T-helper 2 cell treated with Interferon-gamma antibody and Interleukin-4, amounts not matched to agents 5 μg/mL and 100 μg/mL, for 36 hours (primary cell): ENCODE data around the gene BMPR1B.

Experiments
- DNase-seq: peaks from one replicate; pipeline ENCODE4 v3.0.0; 2021; ENCODE audit warnings: low spot score
- H3K27ac Mint-ChIP-seq: one replicate; pipeline ENCODE4 v1.8.0; 2021; ENCODE audit warnings: mild to moderate bottlenecking, mixed read lengths
- H3K27me3 Mint-ChIP-seq: one replicate; pipeline ENCODE4 v1.8.0; 2021; ENCODE audit warnings: low read depth, mixed read lengths
- H3K36me3 Mint-ChIP-seq: one replicate; pipeline ENCODE4 v1.8.0; 2021; ENCODE audit warnings: low read depth, mixed read lengths
- H3K4me1 Mint-ChIP-seq: one replicate; pipeline ENCODE4 v1.8.0; 2021; ENCODE audit warnings: low read depth, mixed read lengths
- H3K4me3 Mint-ChIP-seq: one replicate; pipeline ENCODE4 v1.8.0; 2022; ENCODE audit warnings: mild to moderate bottlenecking, moderate library complexity, mixed read lengths
- H3K9me3 Mint-ChIP-seq: one replicate; pipeline ENCODE4 v1.8.0; 2021; ENCODE audit warnings: mixed read lengths

The BMPR1B gene

DNA sequence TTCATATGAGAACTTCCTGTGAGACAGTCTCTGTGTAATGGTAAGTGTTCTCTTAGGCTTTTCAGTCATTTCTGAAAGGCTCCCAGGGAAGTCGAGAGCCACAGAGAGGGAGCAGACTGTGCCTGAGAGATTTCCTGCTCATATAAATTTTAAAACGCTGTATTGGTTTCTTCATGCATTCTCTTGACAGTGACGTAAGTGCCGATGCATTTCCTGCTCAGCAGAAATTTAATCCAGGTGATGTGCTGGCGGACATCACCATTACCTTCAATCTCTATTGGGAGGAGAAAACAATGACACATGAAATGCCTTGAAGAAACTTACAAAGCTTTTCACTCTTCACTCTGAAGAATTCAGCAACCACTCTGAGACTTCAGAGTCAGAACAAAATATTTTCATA lies 383.6 kb downstream of the BMPR1B start:
- H3K36me3 Mint-ChIP-seq = no peaks in the 10 kb centered on the region
- peaks cover 12% of the 10 kb centered on the region for H3K9me3 Mint-ChIP-seq
- no peak for DNase-seq
- H3K27me3 Mint-ChIP-seq = peaks cover 28% of the 10 kb centered on the region
- H3K4me1 Mint-ChIP-seq = no peaks in the 10 kb centered on the region
- H3K4me3 Mint-ChIP-seq = no peak overlapping the region
- no peak overlapping the region for H3K27ac Mint-ChIP-seq

DNA sequence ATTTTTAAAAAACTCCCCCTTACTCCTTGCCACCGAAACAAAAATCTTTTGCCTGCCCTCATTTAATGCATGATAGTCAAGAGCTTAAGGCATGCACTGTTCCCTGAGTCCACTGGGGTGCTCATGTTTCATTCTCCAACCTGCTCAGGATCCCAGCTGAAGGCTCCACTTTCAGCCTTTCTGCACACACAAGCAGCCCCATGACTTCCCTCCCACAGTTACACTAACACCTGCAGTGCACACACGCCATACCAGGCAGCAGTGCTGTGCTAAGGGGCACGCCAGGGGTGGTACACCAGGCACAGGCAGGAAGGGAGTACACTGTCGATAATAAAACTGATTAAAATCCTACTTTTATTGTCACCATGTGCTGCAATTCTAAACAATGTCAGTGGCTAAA lies 385.2 kb downstream of the BMPR1B start:
- Mint-ChIP-seq H3K27me3 (peaks cover 21% of the 10 kb centered on the region), H3K4me3 (no peak overlapping the region), H3K4me1 (no peaks in the 10 kb centered on the region), H3K36me3 (no peaks in the 10 kb centered on the region), H3K9me3 (peaks cover 7% of the 10 kb centered on the region), H3K27ac (no peak overlapping the region)
- no peak for DNase-seq

DNA sequence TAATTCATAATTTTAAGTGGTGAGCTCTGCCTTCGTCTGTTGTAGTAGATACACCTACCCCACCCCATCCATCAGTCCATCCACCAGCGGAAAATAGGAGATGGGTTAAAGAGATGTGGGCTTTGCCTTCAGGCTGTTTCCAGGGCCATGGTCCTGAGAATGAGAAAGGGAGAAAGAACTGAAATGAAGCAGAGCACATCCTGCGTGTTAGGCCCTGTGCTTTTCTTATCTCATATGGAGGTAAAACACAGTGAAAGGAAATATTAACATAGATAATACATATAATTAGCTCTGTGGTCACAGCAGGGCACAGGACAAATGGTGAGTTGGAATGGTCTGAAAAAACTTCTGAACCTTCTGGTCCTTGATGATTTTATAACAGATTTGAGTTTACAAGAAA lies 393.5 kb downstream of the BMPR1B start:
- Mint-ChIP-seq H3K27me3 (peaks cover 4% of the 10 kb centered on the region), H3K27ac (no peak overlapping the region), H3K9me3 (no peaks in the 10 kb centered on the region), H3K36me3 (no peaks in the 10 kb centered on the region), H3K4me3 (no peak overlapping the region), H3K4me1 (peaks cover 15% of the 10 kb centered on the region)
- no peak for DNase-seq

DNA sequence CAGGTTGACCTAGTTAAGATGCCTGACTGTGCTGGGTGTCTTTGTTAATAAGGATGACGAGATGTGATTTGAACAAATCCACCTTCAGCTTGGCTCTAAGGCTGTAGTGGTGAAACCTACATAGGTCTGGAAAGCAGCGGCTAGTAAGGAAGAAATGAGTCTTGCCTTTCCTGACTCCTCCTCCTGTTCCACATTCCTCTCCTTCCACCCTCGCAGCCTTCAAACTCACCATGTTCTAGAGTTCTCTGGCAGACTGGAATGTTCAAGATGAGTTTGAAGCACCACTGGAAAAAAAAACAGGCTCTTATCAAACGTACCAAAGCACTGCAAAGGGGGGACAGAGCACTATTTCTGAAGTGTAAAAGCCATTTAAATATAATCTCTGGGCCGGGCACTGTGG lies 395.4 kb downstream of the BMPR1B start:
- H3K36me3 Mint-ChIP-seq = no peaks in the 10 kb centered on the region
- H3K9me3 Mint-ChIP-seq = no peaks in the 10 kb centered on the region
- H3K27me3 Mint-ChIP-seq = no peaks in the 10 kb centered on the region
- no peak for DNase-seq
- no peak overlapping the region for H3K27ac Mint-ChIP-seq
- no peak overlapping the region for H3K4me3 Mint-ChIP-seq
- H3K4me1 Mint-ChIP-seq = peaks cover 21% of the 10 kb centered on the region

DNA sequence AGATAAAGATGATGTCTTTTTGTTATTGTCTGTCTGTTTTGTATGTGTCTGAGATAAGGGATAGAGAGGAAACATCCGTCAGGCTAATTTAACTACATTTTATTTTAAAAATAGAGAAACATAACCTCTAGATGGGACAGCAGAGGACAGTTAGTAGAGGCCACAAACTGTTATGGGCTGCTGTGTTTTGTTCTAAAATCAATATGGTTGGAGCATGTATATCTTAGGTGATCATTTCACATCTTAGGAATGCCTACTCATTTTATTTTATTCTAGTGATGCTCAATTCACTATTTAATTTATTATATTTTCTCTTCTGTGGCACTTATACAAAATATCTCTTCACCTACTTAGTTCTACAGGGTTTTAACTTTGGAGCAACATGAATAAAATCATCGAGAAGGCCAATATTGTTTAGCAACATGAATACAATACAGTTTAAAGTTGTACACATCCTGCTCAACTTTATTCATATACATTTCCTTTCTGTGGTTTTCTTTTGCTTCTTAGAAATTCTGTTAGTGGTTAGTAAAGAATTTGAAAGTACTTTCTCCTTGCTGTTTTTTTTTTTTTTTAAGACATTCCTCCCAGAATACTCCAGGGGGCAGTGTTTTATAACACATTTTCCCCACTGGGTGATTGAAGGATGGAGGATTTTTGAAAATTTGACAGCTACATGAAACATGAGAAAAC lies 398.1 kb downstream of the BMPR1B start:
- Mint-ChIP-seq H3K27ac (peak overlapping the region; percentile 92), H3K27me3 (peaks cover 6% of the 10 kb centered on the region), H3K4me3 (peak overlapping the region; percentile 72), H3K36me3 (no peaks in the 10 kb centered on the region), H3K4me1 (peaks cover 26% of the 10 kb centered on the region), H3K9me3 (no peaks in the 10 kb centered on the region)
- DNase-seq = no peak

DNA sequence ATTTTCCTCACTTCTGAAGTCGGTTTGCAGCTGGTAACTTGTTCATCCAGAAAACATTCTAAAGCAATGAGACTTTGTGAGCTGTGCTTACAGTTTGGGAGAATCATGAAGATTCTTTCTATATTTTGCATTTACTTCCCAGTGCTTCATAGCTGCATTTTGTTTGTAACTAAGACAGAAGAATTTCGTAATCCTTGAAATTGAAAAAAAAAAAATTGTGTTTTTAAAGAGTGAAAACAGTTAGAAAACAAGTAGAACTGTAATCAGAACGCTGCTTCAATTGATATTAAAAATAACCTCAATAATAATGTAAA lies 398.7 kb downstream of the BMPR1B start:
- H3K27ac Mint-ChIP-seq = peak overlapping the region; percentile 92
- H3K4me3 Mint-ChIP-seq = peak overlapping the region; percentile 72
- H3K4me1 Mint-ChIP-seq = peaks cover 26% of the 10 kb centered on the region
- H3K36me3 Mint-ChIP-seq = no peaks in the 10 kb centered on the region
- DNase-seq = no peak
- H3K27me3 Mint-ChIP-seq = peaks cover 6% of the 10 kb centered on the region
- H3K9me3 Mint-ChIP-seq = no peaks in the 10 kb centered on the region

DNA sequence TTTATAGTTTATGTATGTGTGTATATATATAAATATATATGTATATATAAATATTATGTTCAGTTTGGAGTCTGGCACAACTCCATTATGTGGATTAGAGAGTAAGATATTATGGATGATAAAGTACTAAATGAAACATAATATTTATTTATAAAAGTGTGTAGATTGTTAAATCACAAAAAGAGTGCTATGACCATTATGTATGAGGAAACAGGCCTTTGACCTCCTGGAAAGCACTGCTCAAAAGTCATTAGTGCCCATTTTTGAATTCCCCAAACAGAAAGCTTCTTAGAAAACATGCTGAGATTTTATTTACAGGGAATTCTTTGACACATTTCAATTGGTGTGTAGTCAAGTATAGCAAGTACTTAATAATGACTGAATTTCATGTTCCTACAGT lies 399.8 kb downstream of the BMPR1B start:
- Mint-ChIP-seq H3K9me3 (no peaks in the 10 kb centered on the region), H3K4me1 (peaks cover 26% of the 10 kb centered on the region), H3K4me3 (no peak overlapping the region), H3K27ac (no peak overlapping the region), H3K36me3 (no peaks in the 10 kb centered on the region), H3K27me3 (peaks cover 6% of the 10 kb centered on the region)
- DNase-seq = no peak

DNA sequence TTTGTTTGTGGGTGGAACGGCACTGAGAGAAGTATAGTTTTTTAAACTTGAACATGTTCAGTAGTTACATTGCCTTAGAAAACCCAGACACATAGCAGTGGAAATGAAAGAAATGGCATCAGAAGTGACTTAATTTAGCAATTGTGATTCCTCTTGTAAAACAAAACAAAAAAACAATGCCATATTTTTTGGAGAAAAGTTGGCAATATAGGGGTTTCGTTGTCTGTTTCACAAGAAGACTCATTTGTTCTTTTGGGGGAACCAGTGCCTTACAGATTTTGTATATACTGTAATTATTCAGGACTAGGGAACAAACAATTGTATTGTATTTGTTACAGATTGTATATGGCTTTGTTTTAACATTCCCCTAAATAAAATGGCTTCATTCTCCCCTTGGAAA lies 400.3 kb downstream of the BMPR1B start:
- H3K9me3 Mint-ChIP-seq = no peaks in the 10 kb centered on the region
- no peaks in the 10 kb centered on the region for H3K36me3 Mint-ChIP-seq
- H3K4me3 Mint-ChIP-seq = no peak overlapping the region
- no peak for DNase-seq
- H3K27ac Mint-ChIP-seq = no peak overlapping the region
- peaks cover 8% of the 10 kb centered on the region for H3K27me3 Mint-ChIP-seq
- peaks cover 26% of the 10 kb centered on the region for H3K4me1 Mint-ChIP-seq

DNA sequence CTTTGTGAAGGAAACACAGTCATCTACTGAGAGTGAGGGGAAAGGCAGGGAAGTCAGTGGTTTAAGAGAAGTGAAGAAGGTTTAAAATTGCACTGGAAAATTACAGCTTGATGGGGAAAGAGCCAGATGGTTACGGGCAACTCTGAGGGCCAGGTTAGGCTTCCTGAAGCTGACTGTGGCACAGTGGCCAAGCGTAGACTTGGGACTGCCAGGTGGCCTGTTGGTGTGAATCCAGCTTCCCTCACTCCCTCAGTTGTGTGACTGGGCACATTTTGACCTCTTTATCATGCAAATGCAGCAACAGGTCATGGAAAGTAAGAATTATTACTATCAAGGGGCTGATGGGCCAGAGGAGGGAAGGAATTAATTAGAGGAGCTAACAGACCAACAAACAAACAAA lies 400.9 kb downstream of the BMPR1B start:
- no peak overlapping the region for H3K27ac Mint-ChIP-seq
- H3K36me3 Mint-ChIP-seq = no peaks in the 10 kb centered on the region
- H3K4me3 Mint-ChIP-seq = no peak overlapping the region
- peaks cover 26% of the 10 kb centered on the region for H3K4me1 Mint-ChIP-seq
- H3K27me3 Mint-ChIP-seq = peaks cover 8% of the 10 kb centered on the region
- no peak for DNase-seq
- no peaks in the 10 kb centered on the region for H3K9me3 Mint-ChIP-seq

DNA sequence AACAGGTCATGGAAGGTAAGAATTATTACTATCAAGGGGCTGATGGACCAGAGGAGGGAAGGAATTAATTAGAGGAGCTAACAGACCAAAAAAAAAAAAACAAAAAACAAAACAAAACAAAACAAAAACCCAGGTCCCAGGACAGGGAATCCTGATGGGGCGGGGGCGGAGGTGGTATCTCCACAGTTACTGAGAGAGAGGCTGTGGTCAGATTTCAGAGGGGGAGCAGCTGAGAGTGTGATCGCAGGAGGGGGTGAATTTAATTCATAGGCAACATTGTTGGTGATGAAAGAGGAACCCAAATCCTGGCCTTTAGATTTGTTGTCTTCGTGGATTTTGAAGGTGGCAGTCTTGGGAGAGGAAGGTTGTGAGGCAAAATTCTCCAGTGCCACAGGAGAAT lies 401.6 kb downstream of the BMPR1B start:
- peaks cover 8% of the 10 kb centered on the region for H3K27me3 Mint-ChIP-seq
- H3K9me3 Mint-ChIP-seq = no peaks in the 10 kb centered on the region
- H3K36me3 Mint-ChIP-seq = no peaks in the 10 kb centered on the region
- H3K4me1 Mint-ChIP-seq = peaks cover 26% of the 10 kb centered on the region
- no peak for DNase-seq
- no peak overlapping the region for H3K27ac Mint-ChIP-seq
- no peak overlapping the region for H3K4me3 Mint-ChIP-seq

DNA sequence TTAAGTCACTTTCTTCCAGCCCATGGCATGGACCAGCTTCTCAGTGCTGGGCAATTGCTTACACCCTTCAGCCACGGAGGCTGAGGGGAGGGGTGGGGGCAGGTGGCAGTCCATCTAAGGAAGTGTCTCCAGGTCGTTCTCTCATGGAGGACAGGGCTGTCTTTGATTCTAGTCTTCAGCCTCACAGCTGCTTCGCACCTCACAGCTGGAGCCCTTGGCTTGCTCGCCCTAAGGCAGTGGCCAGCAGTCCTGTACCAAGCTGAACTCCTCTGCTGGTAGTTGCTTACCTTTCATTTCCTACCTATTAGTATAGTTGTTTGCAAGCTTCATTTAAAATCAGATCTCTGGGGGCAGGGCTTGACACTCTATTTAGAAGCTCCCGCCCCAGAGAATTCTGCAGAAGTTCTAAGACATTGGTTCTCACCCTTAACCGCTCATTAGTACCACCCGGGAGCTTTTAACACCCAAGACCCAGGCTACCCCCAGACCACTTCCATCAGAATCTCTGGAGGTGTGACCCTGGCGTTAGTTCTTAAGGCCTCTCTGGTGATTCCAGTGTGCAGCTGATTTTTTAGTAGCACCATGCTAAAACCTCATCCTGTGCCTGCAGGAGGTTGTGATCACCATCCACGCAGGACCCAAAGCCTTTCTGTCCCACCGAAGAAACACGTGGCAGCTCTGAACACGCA lies 404.2 kb downstream of the BMPR1B start:
- Mint-ChIP-seq H3K36me3 (no peaks in the 10 kb centered on the region), H3K27ac (no peak overlapping the region), H3K4me1 (peaks cover 17% of the 10 kb centered on the region), H3K4me3 (no peak overlapping the region), H3K27me3 (peaks cover 8% of the 10 kb centered on the region), H3K9me3 (no peaks in the 10 kb centered on the region)
- no peak for DNase-seq

DNA sequence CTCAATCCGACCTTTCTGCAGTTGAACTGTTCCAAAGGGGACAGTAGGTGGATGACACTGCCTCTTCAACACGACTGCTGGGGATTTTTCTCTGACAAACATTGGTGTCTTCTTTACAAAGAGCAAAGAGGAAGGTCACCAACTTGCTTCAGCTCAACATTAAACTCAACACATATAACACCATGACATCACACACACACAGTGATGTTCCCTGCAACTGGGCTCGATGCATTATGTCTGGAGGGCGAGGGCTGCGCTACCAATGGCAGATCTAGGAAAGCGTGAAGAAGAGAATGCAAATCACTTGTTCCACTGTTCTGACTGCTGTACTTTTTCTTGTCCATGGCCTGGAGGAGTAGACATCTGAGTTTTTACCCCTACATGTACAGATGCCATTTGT lies 405.1 kb downstream of the BMPR1B start:
- Mint-ChIP-seq H3K36me3 (no peaks in the 10 kb centered on the region), H3K9me3 (no peaks in the 10 kb centered on the region), H3K4me1 (peaks cover 24% of the 10 kb centered on the region), H3K27me3 (peaks cover 8% of the 10 kb centered on the region), H3K27ac (no peak overlapping the region), H3K4me3 (no peak overlapping the region)
- no peak for DNase-seq

DNA sequence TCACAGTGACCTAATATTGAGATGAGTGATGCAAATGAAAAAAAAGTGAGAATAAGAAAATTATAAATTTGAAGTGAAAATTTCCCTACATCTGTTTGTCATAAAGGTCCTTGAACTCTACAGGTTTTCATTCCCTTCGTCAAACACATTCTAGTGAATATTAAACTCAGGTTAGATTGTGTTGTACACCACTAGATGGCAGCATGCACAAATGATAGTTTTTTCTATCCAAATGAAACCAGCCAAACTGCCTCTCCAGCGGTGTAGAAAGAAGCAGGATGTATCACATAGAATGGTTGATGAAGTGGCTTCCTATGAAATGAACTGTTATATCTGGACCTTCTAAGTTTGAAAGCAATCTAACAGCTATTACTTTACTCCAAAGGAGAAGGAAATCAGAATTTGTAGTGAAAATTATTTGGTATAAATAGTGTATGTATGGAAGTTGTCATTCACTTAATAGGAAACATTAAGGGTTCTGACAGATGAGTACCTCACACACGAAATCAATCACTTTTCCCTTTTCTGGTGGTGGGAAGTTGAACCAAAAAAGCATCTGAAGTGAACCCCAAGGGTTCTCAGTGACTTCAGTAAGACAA lies 408.3 kb downstream of the BMPR1B start:
- Mint-ChIP-seq H3K4me1 (peaks cover 16% of the 10 kb centered on the region), H3K27me3 (peaks cover 2% of the 10 kb centered on the region), H3K9me3 (no peaks in the 10 kb centered on the region), H3K27ac (no peak overlapping the region), H3K36me3 (no peaks in the 10 kb centered on the region), H3K4me3 (no peak overlapping the region)
- DNase-seq = peak; percentile 27

DNA sequence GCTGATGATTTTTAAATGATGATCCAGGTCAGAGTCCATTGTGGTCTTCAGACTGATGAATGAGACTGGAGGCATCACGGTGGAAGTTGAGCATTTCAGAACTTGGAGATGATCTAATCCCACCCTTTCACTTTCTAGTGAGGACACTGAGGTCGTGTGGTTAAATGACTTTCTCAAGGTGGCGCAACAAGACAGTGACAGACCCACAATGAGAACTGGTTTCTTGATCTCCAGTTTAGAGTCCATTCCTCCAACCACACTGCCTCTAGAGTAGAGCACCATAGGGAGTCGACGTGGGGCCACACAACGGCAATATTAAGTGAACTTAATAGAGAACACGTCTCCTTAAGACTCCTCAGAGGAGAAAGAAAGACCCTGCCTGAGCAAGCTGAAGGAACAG lies 410.1 kb downstream of the BMPR1B start:
- Mint-ChIP-seq H3K36me3 (no peaks in the 10 kb centered on the region), H3K27me3 (peaks cover 1% of the 10 kb centered on the region)
- DNase-seq = no peak

More for the DNA sequence above, 410.1 kb downstream of the BMPR1B start:
- H3K4me1 Mint-ChIP-seq = peaks cover 16% of the 10 kb centered on the region
- no peak overlapping the region for H3K27ac Mint-ChIP-seq
- no peaks in the 10 kb centered on the region for H3K9me3 Mint-ChIP-seq
- no peak overlapping the region for H3K4me3 Mint-ChIP-seq
